MM.1S (cell line): ENCODE data around the gene ATF7.

ENCODE experiments used
- DNase-seq: peaks from one replicate; pipeline ENCODE4 v3.0.0-alpha.2; 2015
- H2AFZ ChIP-seq: fragments of 300-600 bp; sonication (generic); 2 replicates; pipeline ENCODE4 v1.6.0; 2016; ENCODE audit warnings: antibody characterized with exemption, low read length
- H3F3A ChIP-seq: fragments of 300-600 bp; sonication (generic); 2 replicates; pipeline ENCODE4 v1.6.1; 2016; ENCODE audit warnings: mild to moderate bottlenecking, antibody characterized with exemption, low read length, moderate library complexity, mixed read lengths; ENCODE audit not compliant: insufficient read depth
- H3K27ac ChIP-seq: fragments of 300-600 bp; sonication (generic); 2 replicates; pipeline ENCODE4 v1.5.1; 2016; ENCODE audit warnings: mild to moderate bottlenecking, low read length
- H3K27me3 ChIP-seq: fragments of 300-600 bp; sonication (generic); replicated peaks from 2 replicates; pipeline ENCODE4 v1.6.0; 2016; ENCODE audit warnings: low read length; ENCODE audit not compliant: insufficient read depth
- H3K36me3 ChIP-seq: fragments of 300-600 bp; sonication (generic); replicated peaks from 2 replicates; pipeline ENCODE4 v1.6.1; 2016; ENCODE audit warnings: mild to moderate bottlenecking, low read length, mixed read lengths; ENCODE audit not compliant: insufficient read depth
- H3K4me1 ChIP-seq: fragments of 300-600 bp; sonication (generic); 2 replicates; pipeline ENCODE4 v1.6.1; 2016; ENCODE audit warnings: low read length, mixed read lengths
- H3K4me2 ChIP-seq: fragments of 300-600 bp; sonication (generic); 2 replicates; pipeline ENCODE4 v1.6.0; 2016; ENCODE audit warnings: low read depth, low read length
- H3K4me3 ChIP-seq: fragments of 300-600 bp; sonication (generic); 2 replicates; pipeline ENCODE4 v1.5.1; 2016; ENCODE audit warnings: low read length, mixed read lengths
- H3K79me2 ChIP-seq: fragments of 300-600 bp; sonication (generic); 2 replicates; pipeline ENCODE4 v1.6.1; 2016; ENCODE audit warnings: mixed run types, low read length, mixed read lengths
- H3K9ac ChIP-seq: fragments of 300-600 bp; sonication (generic); 2 replicates; pipeline ENCODE4 v1.6.1; 2016; ENCODE audit warnings: low read length, mixed read lengths
- H3K9me2 ChIP-seq: fragments of 300-600 bp; sonication (generic); replicated peaks from 2 replicates; pipeline ENCODE4 v1.6.1; 2016; ENCODE audit warnings: mild to moderate bottlenecking, low read length, mixed read lengths; ENCODE audit not compliant: insufficient read depth
- H3K9me3 ChIP-seq: fragments of 300-600 bp; sonication (generic); replicated peaks from 2 replicates; pipeline ENCODE4 v1.6.1; 2016; ENCODE audit warnings: mild to moderate bottlenecking, low read length, mixed read lengths; ENCODE audit not compliant: insufficient read depth
- H4K20me1 ChIP-seq: fragments of 300-600 bp; sonication (generic); 2 replicates; pipeline ENCODE4 v1.6.1; 2016; ENCODE audit warnings: mild to moderate bottlenecking, low read length, moderate library complexity, mixed read lengths; ENCODE audit not compliant: insufficient read depth
- CTCF ChIP-seq: fragments of 300-600 bp; sonication (generic); IDR thresholded peaks from 2 replicates; pipeline ENCODE4 v1.5.1; 2016; ENCODE audit warnings: antibody characterized with exemption, low read length, mixed read lengths
- EZH2 ChIP-seq: fragments of 300-600 bp; sonication (generic); optimal IDR thresholded peaks from 2 replicates; pipeline ENCODE3; 2017; ENCODE audit warnings: low read depth, mild to moderate bottlenecking, antibody characterized with exemption, low read length, mixed read lengths
- EZH2phosphoT487 ChIP-seq: fragments of 300-600 bp; sonication (generic); IDR thresholded peaks from 2 replicates; pipeline ENCODE4 v1.6.1; 2018; ENCODE audit warnings: antibody characterized with exemption, low read length

The ATF7 gene

GRCh38 chr12:53579545-53579955, 46.6 kb downstream of the ATF7 start:
- TF ChIP-seq EZH2phosphoT487 (no peak), CTCF (no peak), EZH2 (no peak)
- Histone ChIP-seq H3K9ac (no peak overlapping the region), H3K36me3 (no peaks in the 10 kb centered on the region), H3K9me3 (no peaks in the 10 kb centered on the region), H3F3A (no peaks in the 10 kb centered on the region), H3K27ac (no peak overlapping the region), H3K79me2 (peaks cover 5% of the 10 kb centered on the region; the same call in 1 of the 2 replicates), H3K4me3 (no peak overlapping the region), H3K4me2 (no peak overlapping the region), H3K9me2 (no peaks in the 10 kb centered on the region), H4K20me1 (no peaks in the 10 kb centered on the region), H3K4me1 (no peaks in the 10 kb centered on the region), H2AFZ (no peak overlapping the region), H3K27me3 (no peaks in the 10 kb centered on the region)
- DNase-seq = no peak

- no peak for DNase-seq
- no peak overlapping the region for H3K9ac ChIP-seq
- no peaks in the 10 kb centered on the region for H3F3A ChIP-seq
- no peaks in the 10 kb centered on the region for H3K27me3 ChIP-seq
- no peaks in the 10 kb centered on the region for H3K9me2 ChIP-seq
- peaks cover 2% of the 10 kb centered on the region; the same call in 1 of the 2 replicates for H3K79me2 ChIP-seq
- H3K4me1 ChIP-seq = no peaks in the 10 kb centered on the region
- H4K20me1 ChIP-seq = no peaks in the 10 kb centered on the region
- TF ChIP-seq EZH2phosphoT487 (no peak), CTCF (no peak), EZH2 (no peak)
- H3K9me3 ChIP-seq = no peaks in the 10 kb centered on the region
- H3K27ac ChIP-seq = no peak overlapping the region
- no peak overlapping the region for H2AFZ ChIP-seq
- no peaks in the 10 kb centered on the region for H3K36me3 ChIP-seq
- H3K4me3 ChIP-seq = no peak overlapping the region
- H3K4me2 ChIP-seq = no peak overlapping the region
Measured at GRCh38 chr12:53578783-53579182, 47.4 kb downstream of the ATF7 start.

GRCh38 chr12:53577941-53578352, 48.2 kb downstream of the ATF7 start:
- no peaks in the 10 kb centered on the region for H3K36me3 ChIP-seq
- H3K4me1 ChIP-seq = no peaks in the 10 kb centered on the region
- no peaks in the 10 kb centered on the region for H3F3A ChIP-seq
- H3K9me2 ChIP-seq = no peaks in the 10 kb centered on the region
- DNase-seq = no peak
- no peak overlapping the region for H3K4me2 ChIP-seq
- H3K9me3 ChIP-seq = no peaks in the 10 kb centered on the region
- no peak overlapping the region for H3K9ac ChIP-seq
- H3K79me2 ChIP-seq = peaks cover 2% of the 10 kb centered on the region; the same call in 1 of the 2 replicates
- no peak overlapping the region for H3K4me3 ChIP-seq
- TF ChIP-seq EZH2phosphoT487 (no peak), CTCF (no peak), EZH2 (no peak)
- H3K27me3 ChIP-seq = no peaks in the 10 kb centered on the region
- H3K27ac ChIP-seq = no peak overlapping the region
- no peak overlapping the region for H2AFZ ChIP-seq
- H4K20me1 ChIP-seq = no peaks in the 10 kb centered on the region
